GM20000 (cell line): ENCODE data around the gene KIAA1671.

ENCODE experiments used
- DNase-seq: peaks from one replicate; pipeline ENCODE4 v3.0.0; 2012; ENCODE audit warnings: low spot score
- TF ChIP-seq, protein P1 (sequence below): IDR thresholded peaks from 2 replicates; pipeline ENCODE4 v1.5.1; 2012; ENCODE audit warnings: mild to moderate bottlenecking, control low read depth; ENCODE audit errors: extremely low read depth, missing control alignments

KIAA1671 gene

DNA sequence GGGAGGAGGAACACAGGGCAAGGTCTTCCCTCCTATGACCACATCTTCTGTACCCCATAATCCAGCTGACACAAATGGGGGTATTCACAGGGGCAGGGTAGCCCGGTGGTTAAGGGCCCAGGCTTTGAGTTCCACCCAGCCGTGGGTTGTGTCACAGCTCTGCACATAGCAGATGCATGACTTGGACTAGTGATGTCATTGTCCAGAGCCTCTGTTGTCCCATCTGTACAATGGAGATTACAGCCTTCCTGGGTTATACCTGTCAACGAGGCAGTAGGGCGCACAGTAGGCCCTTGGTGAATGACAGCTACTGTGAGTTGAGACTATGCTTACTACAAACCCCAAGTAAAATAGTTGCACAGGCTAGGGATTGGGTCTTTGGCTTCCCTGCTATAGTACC lies 147.9 kb downstream of the KIAA1671 start:
- no peak for DNase-seq
- TF ChIP-seq, protein P1, sequence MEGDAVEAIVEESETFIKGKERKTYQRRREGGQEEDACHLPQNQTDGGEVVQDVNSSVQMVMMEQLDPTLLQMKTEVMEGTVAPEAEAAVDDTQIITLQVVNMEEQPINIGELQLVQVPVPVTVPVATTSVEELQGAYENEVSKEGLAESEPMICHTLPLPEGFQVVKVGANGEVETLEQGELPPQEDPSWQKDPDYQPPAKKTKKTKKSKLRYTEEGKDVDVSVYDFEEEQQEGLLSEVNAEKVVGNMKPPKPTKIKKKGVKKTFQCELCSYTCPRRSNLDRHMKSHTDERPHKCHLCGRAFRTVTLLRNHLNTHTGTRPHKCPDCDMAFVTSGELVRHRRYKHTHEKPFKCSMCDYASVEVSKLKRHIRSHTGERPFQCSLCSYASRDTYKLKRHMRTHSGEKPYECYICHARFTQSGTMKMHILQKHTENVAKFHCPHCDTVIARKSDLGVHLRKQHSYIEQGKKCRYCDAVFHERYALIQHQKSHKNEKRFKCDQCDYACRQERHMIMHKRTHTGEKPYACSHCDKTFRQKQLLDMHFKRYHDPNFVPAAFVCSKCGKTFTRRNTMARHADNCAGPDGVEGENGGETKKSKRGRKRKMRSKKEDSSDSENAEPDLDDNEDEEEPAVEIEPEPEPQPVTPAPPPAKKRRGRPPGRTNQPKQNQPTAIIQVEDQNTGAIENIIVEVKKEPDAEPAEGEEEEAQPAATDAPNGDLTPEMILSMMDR, result no peak

DNA sequence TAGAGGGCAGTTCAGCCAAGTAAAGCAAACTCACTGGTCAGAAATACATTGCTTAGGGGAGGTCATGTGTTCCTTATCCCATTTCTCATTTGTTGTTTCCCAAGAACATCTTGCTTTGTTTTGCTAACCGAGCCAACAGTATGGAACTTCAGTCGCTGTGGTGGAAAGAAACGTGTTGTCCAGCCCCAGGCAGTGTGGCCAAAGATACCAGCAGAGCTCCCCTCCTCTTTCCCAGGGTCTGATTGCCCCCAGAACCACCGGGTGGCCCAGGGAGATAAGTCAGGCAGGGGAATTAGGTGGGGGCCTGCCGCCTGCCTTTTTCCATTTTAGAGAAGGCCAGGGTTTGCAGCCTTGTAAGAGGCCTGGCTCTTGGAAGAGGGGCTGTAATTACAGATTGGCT lies 148.4 kb downstream of the KIAA1671 start:
- DNase-seq, result no peak
- TF ChIP-seq, protein P1, result no peak

DNA sequence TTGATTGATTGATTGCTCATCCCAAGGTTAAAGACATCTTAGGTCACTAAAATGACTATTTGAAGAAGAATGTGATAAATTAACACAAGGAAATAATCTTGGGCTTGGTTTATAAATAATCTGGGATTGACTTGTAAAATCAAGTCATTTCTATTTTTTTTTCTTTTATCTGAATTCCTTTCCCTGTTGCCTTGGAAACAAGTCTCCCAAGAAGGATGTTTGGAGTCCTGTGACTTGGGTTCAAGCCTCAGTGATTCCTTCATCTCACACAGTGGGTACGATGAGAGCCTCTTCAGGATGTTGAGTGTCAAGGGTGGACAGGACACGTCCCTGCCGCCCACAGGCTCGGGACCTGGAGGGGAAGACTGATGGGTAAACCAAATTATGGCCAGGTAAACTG lies 149.0 kb downstream of the KIAA1671 start:
- TF ChIP-seq, protein P1, result no peak
- DNase-seq, result no peak

DNA sequence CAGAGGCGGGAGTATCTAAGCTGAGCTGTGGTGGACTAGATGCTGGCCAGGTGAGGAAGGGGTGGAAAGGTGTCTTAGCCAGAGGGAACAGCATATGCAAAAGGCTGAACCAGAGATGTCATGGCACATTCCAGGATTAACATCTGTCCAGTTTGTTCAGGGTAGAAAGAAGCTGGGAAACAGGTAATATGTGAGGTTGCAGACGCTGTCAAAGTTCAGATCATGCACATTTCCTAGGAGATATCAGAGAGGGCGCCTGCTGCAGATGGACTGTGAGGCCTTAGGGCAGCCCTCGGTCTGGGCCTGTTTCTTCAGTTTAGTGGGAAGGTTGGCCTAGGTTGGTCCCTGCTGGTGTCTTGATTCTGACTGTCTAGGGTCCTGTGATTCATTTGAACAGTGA lies 149.5 kb downstream of the KIAA1671 start:
- DNase-seq, result no peak
- TF ChIP-seq, protein P1, result no peak

DNA sequence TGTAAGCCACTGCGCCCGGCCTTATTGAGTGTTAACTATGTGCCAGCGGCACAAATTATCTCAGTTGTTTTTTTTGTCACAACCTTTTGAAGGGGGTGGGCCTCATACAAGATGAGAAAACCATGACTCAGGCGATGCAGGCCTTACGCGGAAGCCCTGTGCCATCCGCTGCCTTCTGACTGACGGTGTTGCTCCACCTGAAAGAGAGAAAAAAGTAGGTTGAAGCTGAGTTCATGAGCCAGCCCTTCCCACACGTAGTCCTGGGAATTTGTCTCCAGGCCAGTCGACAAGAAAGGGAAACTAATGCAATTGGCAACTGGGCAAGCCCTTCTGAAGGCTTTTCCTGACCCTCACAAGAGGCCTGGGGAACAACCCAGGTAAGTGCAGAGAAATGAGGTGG lies 150.2 kb downstream of the KIAA1671 start:
- no peak for DNase-seq
- TF ChIP-seq, protein P1, result no peak

DNA sequence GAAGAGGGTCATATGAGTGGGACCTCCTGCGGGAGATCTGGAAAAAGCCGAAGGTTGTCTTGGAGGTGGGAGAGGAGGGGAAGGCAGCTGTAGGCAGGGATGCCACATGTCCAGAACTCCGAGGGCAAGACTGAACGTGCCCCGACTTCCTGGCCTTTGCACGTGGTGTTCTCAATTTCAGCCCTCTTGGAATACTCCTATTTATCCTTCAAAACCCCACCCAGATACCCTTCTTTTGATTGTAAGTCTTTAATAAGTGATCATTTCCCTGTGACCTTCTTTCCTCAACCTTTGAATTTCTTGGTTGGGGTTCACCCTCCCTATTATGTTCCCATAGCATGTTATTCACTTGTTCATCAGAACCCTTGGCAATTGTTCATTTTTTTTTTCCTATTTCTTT lies 151.9 kb downstream of the KIAA1671 start:
- TF ChIP-seq, protein P1, result no peak
- DNase-seq, result no peak

DNA sequence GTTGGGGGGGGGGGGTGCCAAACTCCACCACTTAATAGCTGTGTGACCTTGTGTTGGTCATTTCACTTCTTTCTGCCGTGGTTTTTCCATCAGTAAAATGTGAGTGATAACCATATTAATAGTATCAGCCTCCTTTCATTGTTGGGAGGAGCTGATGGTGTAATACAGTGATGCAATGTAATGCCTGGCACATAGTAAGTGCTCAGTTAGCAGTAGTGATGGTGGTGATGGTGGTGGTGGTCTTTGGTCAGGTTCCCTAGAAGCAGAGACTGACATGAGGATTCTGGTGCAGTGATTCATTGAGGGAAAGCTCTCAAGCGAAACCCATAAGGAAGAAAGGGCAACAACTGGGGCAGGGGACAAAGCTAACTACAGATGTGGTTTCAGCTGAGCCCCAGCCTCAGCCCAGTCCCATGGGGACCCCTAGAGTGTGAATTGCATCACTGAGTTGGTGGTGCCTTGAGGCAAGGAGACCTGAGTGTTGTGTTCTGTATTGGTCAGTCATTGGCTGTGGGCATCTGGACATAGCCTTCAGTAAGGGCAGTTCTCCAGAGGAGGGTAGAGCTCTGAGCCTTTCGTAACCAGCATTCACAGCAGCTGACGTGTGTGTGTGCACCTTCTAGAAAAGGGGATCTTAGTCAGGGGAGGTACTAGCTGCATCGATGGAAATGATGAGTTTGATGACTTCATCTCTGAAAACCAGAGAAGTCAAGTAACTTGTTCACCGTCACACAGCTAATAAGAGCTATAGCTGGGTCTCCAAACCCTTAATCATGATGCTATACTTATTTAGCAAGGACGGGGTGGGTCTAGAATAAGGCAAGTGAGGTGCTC lies 153.5 kb downstream of the KIAA1671 start:
- TF ChIP-seq, protein P1, result no peak
- DNase-seq, result no peak
